GM12873 (cell line): Measurements from ENCODE around the gene ATP2B2.

ENCODE experiments used
- CTCF ChIP-seq: IDR thresholded peaks from 2 replicates; pipeline ENCODE4 v1.5.1; 2012; ENCODE audit warnings: low read depth, mild to moderate bottlenecking, moderate library complexity, low read length, control low read depth; ENCODE audit not compliant: insufficient read depth; ENCODE audit errors: missing control alignments

Gene ATP2B2

GRCh38 chr3:10447527-10448260 is 57.7 kb downstream of the ATP2B2 start:
- TF ChIP-seq CTCF, result no peak

GRCh38 chr3:10447110-10447509 is 58.3 kb downstream of the ATP2B2 start:
- no peak for TF ChIP-seq CTCF

- TF ChIP-seq CTCF, result no peak
Observed at GRCh38 chr3:10445561-10446175, 59.7 kb downstream of the ATP2B2 start.

- TF ChIP-seq CTCF, result no peak
Observed at GRCh38 chr3:10444511-10444910, 60.9 kb downstream of the ATP2B2 start.

GRCh38 chr3:10444110-10444429 is 61.3 kb downstream of the ATP2B2 start:
- TF ChIP-seq CTCF, result no peak

GRCh38 chr3:10443272-10444109 is 61.9 kb downstream of the ATP2B2 start:
- no peak for TF ChIP-seq CTCF

- TF ChIP-seq CTCF, result no peak
Observed at GRCh38 chr3:10442151-10442795, 63.1 kb downstream of the ATP2B2 start.
